ENCODE measurements around the gene AURKAIP1. TPM values are rescaled to one million over a fixed set of nuclear protein-coding genes. Genes with fewer than 3 reads are reported as not detected.
A peak's percentile ranks its signal among the peaks of the same experiment; 100 is the strongest.

Gene AURKAIP1
- total RNA-seq, 4 donors from 2014 or later, result 13.2 to 75.8 (median 31.1) TPM

GRCh38 chr1:1351511-1352427, 23.2 kb downstream of the AURKAIP1 start:
- peak overlapping the region; percentile 64 to 96 for H3K27ac ChIP-seq
- intact Hi-C loops (cut with DNase I; ENCODE audit: low total_unique reads), result loop anchor here (10.0 kb wide), 1 partner anchor 47 kb away; the partner anchor contains the start of genes ACAP3 and PUSL1
- H3K27me3 ChIP-seq, result no peaks in the 10 kb centered on the region
- H3K4me1 ChIP-seq, result peaks cover 14 to 36% of the 10 kb centered on the region in 2 donors
- no peaks in the 10 kb centered on the region for H3K9me3 ChIP-seq
- TF ChIP-seq POLR2A (IDR thresholded peaks at IDR 0.05) (no peak), CTCF (IDR thresholded peaks at IDR 0.05) (no peak)
- H3K36me3 ChIP-seq, result no peaks in the 10 kb centered on the region
- peak; percentile 57 to 78 for DNase-seq
- no peak overlapping the region for H3K4me3 ChIP-seq

GRCh38 chr1:1349256-1350012, 25.6 kb downstream of the AURKAIP1 start, which contains the start of gene DVL1:
Gene DVL1, minus strand, starts transcription at chr1:1349418. Its CDS starts 353 bp downstream, at chr1:1349065.
- Histone ChIP-seq H3K4me3 (peak within 1 kb of the TSS; percentile 50 to 85), H3K27me3 (no peaks in the 10 kb centered on the region), H3K9me3 (no peaks in the 10 kb centered on the region), H3K27ac (peak within 1 kb of the TSS; percentile 95 to 97), H3K36me3 (no peaks in the 10 kb centered on the region), H3K4me1 (peaks cover 21 to 28% of the 10 kb centered on the region in 2 donors)
- intact Hi-C loops (cut with DNase I; ENCODE audit: low total_unique reads), result loop anchor here (10.0 kb wide), 1 partner anchor 45 kb away; the partner anchor contains the start of genes ACAP3 and PUSL1
- TF ChIP-seq CTCF (IDR thresholded peaks at IDR 0.05) (peak; percentile 33 to 71 (median 64)), POLR2A (IDR thresholded peaks at IDR 0.05) (peak; percentile 30 to 72)
- DNase-seq, result peak; percentile 65 to 75

- H3K36me3 ChIP-seq, result no peaks in the 10 kb centered on the region
- no peaks in the 10 kb centered on the region for H3K9me3 ChIP-seq
- no peak for DNase-seq
- H3K4me3 ChIP-seq, result peak overlapping the region; percentile 50 to 85
- H3K27ac ChIP-seq, result peak overlapping the region; percentile 73 to 83
- H3K27me3 ChIP-seq, result no peaks in the 10 kb centered on the region
- peaks cover 16 to 25% of the 10 kb centered on the region in 2 donors for H3K4me1 ChIP-seq
- TF ChIP-seq POLR2A (IDR thresholded peaks at IDR 0.05) (no peak), CTCF (IDR thresholded peaks at IDR 0.05) (no peak)
- intact Hi-C loops (cut with DNase I; ENCODE audit: low total_unique reads), result no loop called here
These were observed 26.4 kb downstream of the AURKAIP1 start for GRCh38 chr1:1348420-1349255.

- H3K9me3 ChIP-seq, result no peaks in the 10 kb centered on the region
- H3K27ac ChIP-seq, result peak overlapping the region; percentile 73 to 83
- peaks cover 16 to 25% of the 10 kb centered on the region in 2 donors for H3K4me1 ChIP-seq
- DNase-seq, result no peak
- H3K27me3 ChIP-seq, result no peaks in the 10 kb centered on the region
- H3K36me3 ChIP-seq, result no peaks in the 10 kb centered on the region
- intact Hi-C loops (cut with DNase I; ENCODE audit: low total_unique reads), result no loop called here
- H3K4me3 ChIP-seq, result peak overlapping the region; percentile 50 to 85
- no peak for TF ChIP-seq POLR2A (IDR thresholded peaks at IDR 0.05)
- TF ChIP-seq CTCF (IDR thresholded peaks at IDR 0.05), result no peak
These were observed 27.2 kb downstream of the AURKAIP1 start for GRCh38 chr1:1347663-1348419.
